ENCODE data around the gene ANXA9.

ANXA9 gene

GRCh38 chr1:151006327-151007052 lies 24.4 kb downstream of the ANXA9 start, which contains the start of gene MINDY1:
TSS of gene MINDY1 (minus strand) at chr1:151006902. CDS start at chr1:151002617, 4,285 bp downstream.
- peak; percentile 86 for DNase-seq

DNA sequence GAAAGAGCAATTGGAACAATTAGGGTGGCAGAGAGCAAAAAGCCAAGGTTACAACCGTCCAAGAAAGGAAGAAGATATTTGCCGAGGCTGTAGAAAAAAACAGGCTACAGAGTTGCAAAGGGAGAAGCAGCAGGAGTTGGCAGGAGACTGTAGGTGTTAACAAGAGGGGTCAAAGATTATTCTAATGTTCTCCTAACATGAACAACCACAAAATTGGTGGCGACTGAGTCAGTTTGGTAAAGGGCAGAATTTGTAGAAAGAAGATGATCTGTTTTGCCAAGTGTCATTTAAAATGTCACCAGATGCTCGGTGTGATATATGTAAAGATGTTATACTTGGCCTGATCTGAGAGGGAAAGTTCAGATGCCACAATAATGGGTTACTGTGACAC lies 25.8 kb downstream of the ANXA9 start:
- no peak for DNase-seq

- peak; percentile 97 for DNase-seq
Measured at GRCh38 chr1:151008244-151009205, 26.4 kb downstream of the ANXA9 start, which contains the start of gene PRUNE1. TSS of gene PRUNE1 (plus strand) at chr1:151008449. CDS start at chr1:151008633, 184 bp downstream.

GRCh38 chr1:151009206-151009587 lies 27.1 kb downstream of the ANXA9 start:
- DNase-seq = no peak

DNA sequence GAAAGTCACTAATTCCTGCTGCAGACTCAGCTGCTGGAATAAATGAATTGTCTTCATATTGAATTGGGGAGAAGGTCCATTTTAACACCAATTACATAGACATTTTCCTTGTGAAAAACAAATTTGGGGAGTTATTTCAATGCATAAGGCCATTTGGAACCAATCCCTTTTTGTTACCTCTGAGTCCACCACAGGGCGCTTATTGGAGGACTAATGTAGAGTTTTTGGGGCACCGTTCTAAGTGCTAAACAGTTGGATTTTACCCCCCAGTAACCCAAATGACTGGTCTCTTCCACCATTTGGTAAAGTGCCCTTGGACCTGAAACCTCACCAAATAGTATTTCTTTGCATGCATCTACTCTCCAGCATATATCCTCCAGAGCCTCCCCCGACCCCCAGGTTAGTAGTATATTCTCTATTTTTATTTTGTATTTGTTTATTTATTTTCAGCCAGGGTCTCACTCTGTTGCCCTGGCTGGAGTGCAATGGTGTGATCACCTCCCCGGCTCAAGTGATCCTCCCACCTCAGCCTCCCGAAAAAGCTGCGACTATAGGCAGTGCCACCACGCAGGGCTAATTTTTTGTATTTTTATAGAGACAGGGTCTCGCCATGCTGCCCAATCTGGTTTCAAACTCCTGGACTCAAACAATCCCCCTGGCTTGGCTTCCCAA lies 27.7 kb downstream of the ANXA9 start:
- DNase-seq = no peak

DNA sequence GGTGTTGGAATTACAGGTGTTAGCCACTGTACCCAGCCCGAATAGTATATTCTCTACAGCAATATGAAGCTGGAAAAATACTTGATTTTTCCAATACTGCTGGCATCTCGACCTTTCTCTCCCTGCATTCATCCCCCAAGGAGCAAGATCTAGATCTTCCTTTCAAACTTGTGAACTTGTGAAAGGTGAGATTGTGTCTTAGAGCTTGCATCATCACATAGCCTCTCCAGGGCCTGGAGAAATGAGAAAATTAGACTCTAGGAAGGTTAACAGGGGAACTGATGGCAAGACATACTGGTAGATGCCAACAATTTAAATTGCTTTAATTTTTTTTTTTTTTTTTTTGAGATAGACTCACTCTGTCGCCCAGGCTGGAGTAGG lies 28.2 kb downstream of the ANXA9 start:
- DNase-seq = no peak

DNA sequence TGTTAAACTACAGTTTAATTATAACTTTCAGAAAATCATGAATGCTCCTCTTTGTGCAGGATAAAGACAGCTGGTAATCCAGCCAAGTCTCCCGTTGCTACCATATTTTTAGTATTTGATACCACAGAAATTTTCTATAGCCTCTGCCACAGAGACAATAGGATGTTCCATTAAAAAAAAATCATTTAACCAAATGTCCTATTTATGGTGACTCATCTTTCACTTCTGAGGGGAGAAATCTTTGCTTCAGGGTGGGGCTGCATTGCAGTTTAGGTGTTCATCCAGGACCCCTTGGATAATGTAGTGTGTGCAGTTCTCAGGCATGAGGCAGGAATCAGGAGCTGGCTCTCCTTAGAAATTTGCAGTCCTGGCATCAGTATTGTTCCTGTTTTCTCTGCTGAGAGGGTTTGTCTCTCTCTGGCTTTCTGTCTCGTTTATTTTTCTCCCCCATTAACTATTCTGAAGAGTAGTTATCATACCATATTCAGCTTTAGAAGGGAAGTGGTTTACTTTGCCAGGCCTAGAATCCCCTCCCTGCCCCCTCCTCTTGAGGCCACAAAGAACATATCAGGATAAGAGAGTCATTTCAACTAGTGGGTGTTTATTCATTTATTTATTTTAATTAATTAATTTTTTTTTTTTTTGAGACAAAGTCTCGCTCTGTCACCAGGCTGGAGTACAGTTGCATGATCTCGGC lies 29.2 kb downstream of the ANXA9 start:
- no peak for DNase-seq

- no peak for DNase-seq
Measured at GRCh38 chr1:151012684-151013471, 30.8 kb downstream of the ANXA9 start.

DNA sequence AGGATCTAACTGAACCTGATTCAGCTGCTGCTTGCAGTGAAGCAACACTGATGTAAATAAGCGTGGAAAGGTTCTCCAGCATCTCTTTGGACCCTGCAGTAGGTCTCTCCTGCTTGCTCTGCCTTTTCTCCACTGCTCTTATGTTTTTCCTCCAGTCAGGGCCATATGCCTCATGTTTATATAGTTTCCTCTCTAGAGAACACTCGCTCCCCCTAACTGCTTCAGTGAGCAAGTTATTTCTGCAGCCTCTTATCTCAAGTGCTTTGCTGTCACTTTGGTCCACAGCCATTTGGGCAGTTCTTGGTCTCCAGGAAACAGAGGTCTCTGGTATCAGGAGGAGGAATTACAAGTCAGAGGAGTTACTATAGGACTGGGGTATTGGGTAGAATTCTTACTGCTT lies 31.4 kb downstream of the ANXA9 start:
- no peak for DNase-seq

- DNase-seq = peak; percentile 74
Measured at GRCh38 chr1:151024540-151025146, 42.6 kb downstream of the ANXA9 start.

DNA sequence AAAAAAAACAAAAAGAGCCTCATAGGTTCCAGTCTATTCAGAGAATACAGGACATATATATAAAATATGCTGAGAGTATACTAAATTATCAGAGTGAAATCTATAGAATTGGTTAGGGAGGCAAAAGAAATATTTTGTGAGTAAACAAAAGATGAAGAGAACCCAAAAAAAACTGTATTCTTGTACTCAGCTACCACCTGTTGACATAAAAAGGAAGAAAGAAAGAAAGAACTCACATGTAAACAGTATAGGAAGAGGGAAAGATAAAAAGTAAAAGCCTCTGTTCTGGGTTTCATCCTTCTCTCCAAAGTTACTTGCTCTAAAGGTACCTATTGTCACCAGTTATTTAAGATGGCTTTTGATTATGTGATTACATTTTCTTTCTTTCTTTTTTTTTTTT lies 44.4 kb downstream of the ANXA9 start:
- DNase-seq = no peak

- no peak for DNase-seq
Measured at GRCh38 chr1:151032164-151032563, 50.1 kb downstream of the ANXA9 start.

DNA sequence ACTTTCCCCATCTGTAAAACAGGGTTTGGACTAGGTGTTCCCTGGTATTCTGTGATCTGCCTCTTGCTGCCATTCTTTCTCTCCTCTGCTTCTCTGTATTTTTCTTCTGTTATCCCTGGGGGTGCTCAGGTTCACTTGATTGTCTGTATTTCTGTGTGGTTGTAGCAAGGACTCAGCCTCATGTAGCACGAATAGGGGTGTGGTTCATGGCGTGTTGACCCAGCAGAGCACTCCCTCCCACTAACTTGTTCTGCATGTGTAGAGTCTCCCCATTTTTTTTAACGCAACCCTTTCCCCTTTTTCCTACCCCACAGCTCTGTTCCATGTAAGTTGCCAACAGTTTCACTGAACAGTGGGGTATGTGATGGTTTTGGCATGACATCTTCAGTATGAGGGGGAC lies 53.1 kb downstream of the ANXA9 start:
- no peak for DNase-seq

- no peak for DNase-seq
Measured at GRCh38 chr1:151036356-151036755, 54.3 kb downstream of the ANXA9 start, which contains the start of gene BNIPL. TSS of gene BNIPL (plus strand) at chr1:151036586. CDS start at chr1:151036726, 140 bp downstream.

DNA sequence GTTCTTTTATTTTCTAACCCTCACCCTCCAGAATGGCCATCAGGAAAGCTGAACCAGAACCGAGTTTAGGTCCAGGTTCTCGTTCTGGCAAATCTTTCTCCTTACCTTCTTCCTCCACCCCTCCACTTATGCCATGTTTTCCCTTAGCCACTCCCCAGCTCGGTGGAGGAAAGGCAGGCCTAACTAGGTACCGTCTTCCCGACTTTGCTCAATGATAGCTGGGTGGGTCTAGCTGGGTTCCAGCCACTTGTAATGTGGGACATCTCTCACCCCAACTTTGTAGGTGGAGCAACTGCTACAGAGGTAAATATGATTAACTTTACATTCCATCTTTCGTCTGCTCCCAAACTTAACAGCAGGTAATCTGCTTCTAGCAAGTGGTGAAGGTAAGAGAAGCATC lies 54.9 kb downstream of the ANXA9 start:
- DNase-seq = no peak

- no peak for DNase-seq
Measured at GRCh38 chr1:151039521-151039920, 57.4 kb downstream of the ANXA9 start.

GRCh38 chr1:151043163-151043562 lies 61.1 kb downstream of the ANXA9 start:
- DNase-seq = no peak

Data from femur (tissue), 1 donor.